ENCODE measurements around the gene BOLA2.
"Not testable (repeated sequence)": the region's sequence is repeated elsewhere in the genome, so short reads cannot be mapped to it uniquely, and the experiment has no call there.

BOLA2 gene

GRCh38 chr16:29454269-29454668 lies at the start of gene BOLA2, which contains the start of gene SLX1B:
TSS of gene BOLA2 (minus strand) at chr16:29454351. CDS start at chr16:29454253, 98 bp downstream.
TSS of gene SLX1B (plus strand) at chr16:29454533.
- not testable (repeated sequence) for DNase-seq

GRCh38 chr16:29482276-29482675 lies 28.1 kb upstream of the BOLA2 start:
- not testable (repeated sequence) for DNase-seq

- DNase-seq: not testable (repeated sequence)
Observed at GRCh38 chr16:29472065-29472464, 17.9 kb upstream of the BOLA2 start.

- not testable (repeated sequence) for DNase-seq
Observed at GRCh38 chr16:29469660-29470059, 15.5 kb upstream of the BOLA2 start.

- DNase-seq: not testable (repeated sequence)
Observed at GRCh38 chr16:29467654-29468366, 13.7 kb upstream of the BOLA2 start.

- not testable (repeated sequence) for DNase-seq
Observed at GRCh38 chr16:29466904-29467303, 12.8 kb upstream of the BOLA2 start.

GRCh38 chr16:29465985-29466824 lies 12.1 kb upstream of the BOLA2 start:
- DNase-seq: not testable (repeated sequence)

GRCh38 chr16:29460647-29461030 lies 6.5 kb upstream of the BOLA2 start:
- not testable (repeated sequence) for DNase-seq

- DNase-seq: not testable (repeated sequence)
Observed at GRCh38 chr16:29459706-29460646, 5.8 kb upstream of the BOLA2 start, which contains the start of gene SULT1A4. TSS of gene SULT1A4 (plus strand) at chr16:29459913. CDS start at chr16:29461386, 1,473 bp downstream.

GRCh38 chr16:29457660-29458059 lies 3.5 kb upstream of the BOLA2 start:
- DNase-seq: not testable (repeated sequence)

- DNase-seq: not testable (repeated sequence)
Observed at GRCh38 chr16:29454828-29455227, 677 bp upstream of the BOLA2 start.

- not testable (repeated sequence) for DNase-seq
Observed at GRCh38 chr16:29453754-29454153, 397 bp downstream of the BOLA2 start.

- DNase-seq: not testable (repeated sequence)
Observed at GRCh38 chr16:29425390-29425789, 28.8 kb downstream of the BOLA2 start.

- not testable (repeated sequence) for DNase-seq
Observed at GRCh38 chr16:29423587-29423986, 30.6 kb downstream of the BOLA2 start.

GRCh38 chr16:29405249-29405648 lies 48.9 kb downstream of the BOLA2 start:
- DNase-seq: not testable (repeated sequence)

Data from SHP77 treated with DMSO at 0.1 percent for 48 hours (cell line).